ENCODE results near the gene STAU1. TPM values are rescaled to one million over a fixed set of nuclear protein-coding genes. Genes with fewer than 3 reads are reported as not detected.

Gene STAU1
- polyA plus RNA-seq, 1 of the 3 experiments (the other 2 are of a cell fraction), result 48.2 TPM

DNA sequence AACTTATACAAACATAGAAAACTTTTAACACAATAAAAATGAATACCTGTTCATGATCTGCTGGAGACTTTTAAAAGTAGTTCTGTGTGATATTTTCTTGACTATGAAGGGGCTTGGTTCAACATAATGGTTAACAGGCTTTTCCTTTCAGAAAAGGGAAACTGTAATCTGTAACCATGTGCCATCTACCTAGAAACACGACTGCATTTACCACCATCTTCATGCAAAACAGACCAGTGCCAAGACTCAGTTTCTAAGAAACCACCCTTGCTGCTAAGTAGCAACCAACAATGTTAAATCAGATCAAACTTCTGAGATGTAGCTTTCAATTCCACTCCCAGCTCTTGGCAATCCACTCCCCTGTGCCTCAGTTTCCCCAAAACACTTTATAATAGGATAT lies 15.7 kb downstream of the STAU1 start:
- H3K27me3 ChIP-seq (ENCODE audit: insufficient read depth), result no peaks in the 10 kb centered on the region
- ChIA-PET POLR2A (no interaction called here), CTCF (interaction anchor here (0.6 kb wide), 1 partner anchor 369 kb away, joined by 3 read pairs; no protein-coding TSS in a partner anchor)
- H3K4me3 ChIP-seq (ENCODE audit: low read depth in 2 of 2, low read length in 1 of 2), result no peak overlapping the region
- H3K9me3 ChIP-seq, result no peaks in the 10 kb centered on the region
- TF ChIP-seq, protein P1, sequence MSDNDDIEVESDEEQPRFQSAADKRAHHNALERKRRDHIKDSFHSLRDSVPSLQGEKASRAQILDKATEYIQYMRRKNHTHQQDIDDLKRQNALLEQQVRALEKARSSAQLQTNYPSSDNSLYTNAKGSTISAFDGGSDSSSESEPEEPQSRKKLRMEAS (IDR thresholded peaks at IDR 0.05; ENCODE audit: low read depth), result no peak
- TF ChIP-seq, protein P2, sequence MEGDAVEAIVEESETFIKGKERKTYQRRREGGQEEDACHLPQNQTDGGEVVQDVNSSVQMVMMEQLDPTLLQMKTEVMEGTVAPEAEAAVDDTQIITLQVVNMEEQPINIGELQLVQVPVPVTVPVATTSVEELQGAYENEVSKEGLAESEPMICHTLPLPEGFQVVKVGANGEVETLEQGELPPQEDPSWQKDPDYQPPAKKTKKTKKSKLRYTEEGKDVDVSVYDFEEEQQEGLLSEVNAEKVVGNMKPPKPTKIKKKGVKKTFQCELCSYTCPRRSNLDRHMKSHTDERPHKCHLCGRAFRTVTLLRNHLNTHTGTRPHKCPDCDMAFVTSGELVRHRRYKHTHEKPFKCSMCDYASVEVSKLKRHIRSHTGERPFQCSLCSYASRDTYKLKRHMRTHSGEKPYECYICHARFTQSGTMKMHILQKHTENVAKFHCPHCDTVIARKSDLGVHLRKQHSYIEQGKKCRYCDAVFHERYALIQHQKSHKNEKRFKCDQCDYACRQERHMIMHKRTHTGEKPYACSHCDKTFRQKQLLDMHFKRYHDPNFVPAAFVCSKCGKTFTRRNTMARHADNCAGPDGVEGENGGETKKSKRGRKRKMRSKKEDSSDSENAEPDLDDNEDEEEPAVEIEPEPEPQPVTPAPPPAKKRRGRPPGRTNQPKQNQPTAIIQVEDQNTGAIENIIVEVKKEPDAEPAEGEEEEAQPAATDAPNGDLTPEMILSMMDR (IDR thresholded peaks at IDR 0.05), result no peak
- TF ChIP-seq ELF1 (IDR thresholded peaks at IDR 0.05) (no peak), FOXJ3 (CRISPR knock-in tag; IDR thresholded peaks at IDR 0.05) (no peak), CHD2 (IDR thresholded peaks at IDR 0.05; ENCODE audit: low read length, partially characterized antibody) (no peak), ZBTB33 (IDR thresholded peaks at IDR 0.05; ENCODE audit: borderline replicate concordance, low read depth) (no peak), NFIC (IDR thresholded peaks at IDR 0.05; ENCODE audit: borderline replicate concordance) (no peak), MEF2A (IDR thresholded peaks at IDR 0.05; ENCODE audit: borderline replicate concordance, low read depth) (no peak), TAF1 (IDR thresholded peaks at IDR 0.05; ENCODE audit: borderline replicate concordance, low read depth, low read length) (no peak), MXI1 (IDR thresholded peaks at IDR 0.05; ENCODE audit: low read depth, low read length) (no peak), SMC3 (IDR thresholded peaks at IDR 0.05; ENCODE audit: low read depth, low read length) (no peak)
- H4K20me1 ChIP-seq (ENCODE audit: insufficient read depth), result peaks cover 53% of the 10 kb centered on the region
- peaks cover 99% of the 10 kb centered on the region for H3K79me2 ChIP-seq (ENCODE audit: insufficient read depth)
- H3K4me1 ChIP-seq (ENCODE audit: control insufficient read depth in 1 of 2, insufficient read depth in 2 of 2, low read depth in 1 of 2, low read length in 1 of 2), result peaks cover 0 to 10% of the 10 kb centered on the region in 2 experiments; a peak in 1 of 4 replicates
- no peak overlapping the region for H3K9ac ChIP-seq
- DNase-seq, result no peak
- 82% methylated on average over 1 of the region's 1 CpG for WGBS (ENCODE audit: low lambda C conversion rate)
- H2AFZ ChIP-seq (ENCODE audit: low read depth), result no peak overlapping the region
- H3K27ac ChIP-seq (ENCODE audit: low read depth in 2 of 2, low read length in 1 of 2), result no peak overlapping the region
- H3K4me2 ChIP-seq, result no peak overlapping the region
- no peaks in the 10 kb centered on the region for H3F3A ChIP-seq (replicated peaks; ENCODE audit: insufficient read depth)
- H3K9me2 ChIP-seq, result no peaks in the 10 kb centered on the region
- peaks cover 10 to 36% of the 10 kb centered on the region in 2 experiments for H3K36me3 ChIP-seq (replicated peaks in 1 of 2; ENCODE audit: control insufficient read depth in 1 of 2, insufficient read depth in 2 of 2, low read length in 1 of 2)

DNA sequence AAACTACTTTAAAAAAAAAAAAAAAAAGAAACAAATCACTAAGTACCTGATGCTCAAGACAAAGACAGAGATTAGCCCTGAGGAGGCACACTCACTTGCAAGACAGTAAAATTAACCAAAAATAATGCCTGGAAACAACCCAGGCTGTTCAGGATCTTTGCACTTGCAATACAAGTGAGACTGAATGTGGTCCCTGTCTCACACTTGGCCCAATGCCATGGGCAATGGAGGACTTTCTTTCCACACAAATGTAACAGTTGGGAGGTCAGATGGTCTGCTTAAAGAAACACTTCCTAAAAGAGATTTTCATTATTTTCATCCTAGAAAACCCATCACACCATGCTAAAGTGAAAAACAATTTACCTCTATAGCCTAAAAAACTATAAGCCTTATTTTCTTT lies 16.2 kb downstream of the STAU1 start:
- Histone ChIP-seq H3F3A (replicated peaks; ENCODE audit: insufficient read depth) (no peaks in the 10 kb centered on the region), H3K4me1 (ENCODE audit: control insufficient read depth in 1 of 2, insufficient read depth in 2 of 2, low read depth in 1 of 2, low read length in 1 of 2) (peaks cover 0 to 10% of the 10 kb centered on the region in 2 experiments; a peak in 1 of 4 replicates), H3K27me3 (ENCODE audit: insufficient read depth) (no peaks in the 10 kb centered on the region), H3K79me2 (ENCODE audit: insufficient read depth) (peaks cover 99% of the 10 kb centered on the region), H3K9me3 (no peaks in the 10 kb centered on the region), H3K9ac (no peak overlapping the region), H4K20me1 (ENCODE audit: insufficient read depth) (peaks cover 59% of the 10 kb centered on the region), H3K27ac (ENCODE audit: low read depth in 2 of 2, low read length in 1 of 2) (no peak overlapping the region), H3K36me3 (replicated peaks in 1 of 2; ENCODE audit: control insufficient read depth in 1 of 2, insufficient read depth in 2 of 2, low read length in 1 of 2) (peaks cover 10 to 34% of the 10 kb centered on the region in 2 experiments), H3K4me2 (no peak overlapping the region), H3K9me2 (no peaks in the 10 kb centered on the region), H2AFZ (ENCODE audit: low read depth) (no peak overlapping the region), H3K4me3 (ENCODE audit: low read depth in 2 of 2, low read length in 1 of 2) (no peak overlapping the region)
- TF ChIP-seq RFX5 (IDR thresholded peaks at IDR 0.05; ENCODE audit: low read length) (no peak), RXRA (IDR thresholded peaks at IDR 0.05; ENCODE audit: borderline replicate concordance, low read depth) (no peak), NRF1 (IDR thresholded peaks at IDR 0.05; ENCODE audit: low read depth, low read length) (no peak), FOSL2 (IDR thresholded peaks at IDR 0.05; ENCODE audit: borderline replicate concordance, low read depth) (no peak), RCOR1 (IDR thresholded peaks at IDR 0.05; ENCODE audit: low read length) (no peak), PBX3 (IDR thresholded peaks at IDR 0.05) (no peak), FOXJ3 (CRISPR knock-in tag; IDR thresholded peaks at IDR 0.05) (no peak), ELF1 (IDR thresholded peaks at IDR 0.05) (no peak), TAF1 (IDR thresholded peaks at IDR 0.05; ENCODE audit: borderline replicate concordance, low read depth, low read length) (no peak), YY1 (IDR thresholded peaks at IDR 0.05; ENCODE audit: low read depth) (no peak), GABPA (IDR thresholded peaks at IDR 0.05; ENCODE audit: low read depth) (no peak), EP300 (IDR thresholded peaks at IDR 0.05; ENCODE audit: borderline replicate concordance in 1 of 2, low read depth in 1 of 2, low read length in 1 of 2) (no peak), SIN3A (IDR thresholded peaks at IDR 0.05; ENCODE audit: borderline replicate concordance, low read depth, low read length) (no peak)
- TF ChIP-seq, protein P2 (IDR thresholded peaks at IDR 0.05), result no peak
- ChIA-PET POLR2A (no interaction called here), CTCF (no interaction called here)
- DNase-seq, result no peak
